ENCODE data around the gene CCDC134. TPM values are rescaled to one million over a fixed set of nuclear protein-coding genes. Genes with fewer than 3 reads are reported as not detected.

The CCDC134 gene
- total and polyA plus RNA-seq, 2 experiments from 2014 or later, result 4.1 to 7.2 TPM

- peaks cover 100% of the 10 kb centered on the region for H3K79me2 ChIP-seq
- H3K4me1 ChIP-seq (ENCODE audit: insufficient read depth), result peaks cover 88% of the 10 kb centered on the region
- H3K4me3 ChIP-seq, result no peak overlapping the region
- no peak for TF ChIP-seq CTCF (IDR thresholded peaks at IDR 0.05; ENCODE audit: poor library complexity)
- H2AFZ ChIP-seq, result no peak overlapping the region
- H3K36me3 ChIP-seq (replicated peaks; ENCODE audit: insufficient read depth, low read depth), result no peaks in the 10 kb centered on the region
- no peak for DNase-seq (ENCODE audit: low spot score)
- WGBS (ENCODE audit: low lambda C conversion rate, missing lambda C conversion rate), result 54% methylated on average over 1 of the region's 1 CpG
- H3K4me2 ChIP-seq, result peak overlapping the region; percentile 60
- no peaks in the 10 kb centered on the region for H3K9me2 ChIP-seq (replicated peaks; ENCODE audit: insufficient read depth)
- no peaks in the 10 kb centered on the region for H3K9me3 ChIP-seq (ENCODE audit: low read depth)
- peaks cover 85% of the 10 kb centered on the region for H4K20me1 ChIP-seq (ENCODE audit: insufficient read depth, poor library complexity, severe bottlenecking)
- H3K27me3 ChIP-seq, result no peaks in the 10 kb centered on the region
- H3K27ac ChIP-seq, result peak overlapping the region; percentile 92
Measured at GRCh38 chr22:41844036-41844435, 43.6 kb downstream of the CCDC134 start.

GRCh38 chr22:41844513-41844912, 44.0 kb downstream of the CCDC134 start:
- 33% methylated on average over 3 of the region's 3 CpGs for WGBS (ENCODE audit: low lambda C conversion rate, missing lambda C conversion rate)
- Histone ChIP-seq H3K27me3 (no peaks in the 10 kb centered on the region), H4K20me1 (ENCODE audit: insufficient read depth, poor library complexity, severe bottlenecking) (peaks cover 88% of the 10 kb centered on the region), H3K9me2 (replicated peaks; ENCODE audit: insufficient read depth) (no peaks in the 10 kb centered on the region), H3K4me1 (ENCODE audit: insufficient read depth) (peaks cover 88% of the 10 kb centered on the region), H3K4me3 (no peak overlapping the region), H3K79me2 (peaks cover 100% of the 10 kb centered on the region), H3K27ac (peak overlapping the region; percentile 92), H3K9me3 (ENCODE audit: low read depth) (no peaks in the 10 kb centered on the region), H2AFZ (no peak overlapping the region), H3K36me3 (replicated peaks; ENCODE audit: insufficient read depth, low read depth) (no peaks in the 10 kb centered on the region), H3K4me2 (peak overlapping the region; percentile 60)
- TF ChIP-seq EZH2phosphoT487 (IDR thresholded peaks at IDR 0.05; ENCODE audit: low read depth, severe bottlenecking, unreplicated experiment) (no peak), CTCF (IDR thresholded peaks at IDR 0.05; ENCODE audit: poor library complexity) (no peak), EZH2 (IDR thresholded peaks at IDR 0.05; ENCODE audit: borderline replicate concordance) (no peak)
- no peak for DNase-seq (ENCODE audit: low spot score)

- DNase-seq (ENCODE audit: low spot score), result peak; percentile 44
- WGBS (ENCODE audit: low lambda C conversion rate, missing lambda C conversion rate), result 31% methylated on average over 4 of the region's 4 CpGs
- peaks cover 86% of the 10 kb centered on the region for H4K20me1 ChIP-seq (ENCODE audit: insufficient read depth, poor library complexity, severe bottlenecking)
Measured at GRCh38 chr22:41845380-41846267, 45.1 kb downstream of the CCDC134 start.

More at GRCh38 chr22:41845380-41846267, 45.1 kb downstream of the CCDC134 start:
- Histone ChIP-seq H3K27ac (peak overlapping the region; percentile 92), H3K4me1 (ENCODE audit: insufficient read depth) (peaks cover 81% of the 10 kb centered on the region), H3K36me3 (replicated peaks; ENCODE audit: insufficient read depth, low read depth) (no peaks in the 10 kb centered on the region), H3K4me2 (peak overlapping the region; percentile 60), H3K9me2 (replicated peaks; ENCODE audit: insufficient read depth) (no peaks in the 10 kb centered on the region), H3K4me3 (no peak overlapping the region), H3K79me2 (peaks cover 100% of the 10 kb centered on the region), H3K27me3 (no peaks in the 10 kb centered on the region), H2AFZ (no peak overlapping the region), H3K9me3 (ENCODE audit: low read depth) (no peaks in the 10 kb centered on the region)
- TF ChIP-seq EZH2phosphoT487 (IDR thresholded peaks at IDR 0.05; ENCODE audit: low read depth, severe bottlenecking, unreplicated experiment) (no peak), EZH2 (IDR thresholded peaks at IDR 0.05; ENCODE audit: borderline replicate concordance) (no peak), CTCF (IDR thresholded peaks at IDR 0.05; ENCODE audit: poor library complexity) (no peak)

All from hepatocyte (in vitro differentiated cells).